Calu3 (cell line): ENCODE data around the gene NOCT. TPM values are rescaled to one million over a fixed set of nuclear protein-coding genes. Genes with fewer than 3 reads are reported as not detected.

ENCODE experiments used
- BruUV-seq: library from RNA; stranded (reverse); fragments of 400-500 nt; replicated peaks from 2 replicates; lab custom pipeline; 2021; lab: Mats Ljungman, UMichigan
- CTCF ChIA-PET: fragments of 300-600 bp; sonication (Branson Sonifier 250); formaldehyde crosslinking; loops from one replicate; lab custom pipeline; 2022; ENCODE audit warnings: antibody characterized with exemption; lab: Charles Lee
- DNase-seq: peaks from one replicate; pipeline ENCODE4 v3.0.0; 2022
- H3K27ac Mint-ChIP-seq: one replicate; pipeline ENCODE4 v1.8.0; 2022; ENCODE audit warnings: mixed read lengths; ENCODE audit not compliant: unreplicated experiment
- H3K27me3 Mint-ChIP-seq: one replicate; pipeline ENCODE4 v1.8.0; 2022; ENCODE audit warnings: mixed read lengths; ENCODE audit not compliant: unreplicated experiment
- H3K36me3 Mint-ChIP-seq: one replicate; pipeline ENCODE4 v1.8.0; 2022; ENCODE audit warnings: mild to moderate bottlenecking, moderate library complexity, mixed read lengths; ENCODE audit not compliant: insufficient read depth, unreplicated experiment
- H3K4me1 Mint-ChIP-seq: one replicate; pipeline ENCODE4 v1.8.0; 2022; ENCODE audit warnings: mild to moderate bottlenecking, low read depth, mixed read lengths; ENCODE audit not compliant: unreplicated experiment
- H3K4me3 Mint-ChIP-seq: one replicate; pipeline ENCODE4 v1.8.0; 2022; ENCODE audit warnings: mild to moderate bottlenecking, low read depth, moderate library complexity, mixed read lengths; ENCODE audit not compliant: unreplicated experiment
- H3K9me3 Mint-ChIP-seq: one replicate; pipeline ENCODE4 v1.8.0; 2022; ENCODE audit warnings: low read depth, mixed read lengths; ENCODE audit not compliant: unreplicated experiment
- CTCF ChIP-seq: fragments of 200-600 bp; IDR thresholded peaks from one replicate; pipeline ENCODE4 v1.8.0; 2022; ENCODE audit warnings: antibody characterized with exemption; ENCODE audit not compliant: unreplicated experiment
- intact Hi-C: fragments of 100-400 bp; cut with micrococcal nuclease; formaldehyde crosslinking; loops from one replicate; pipeline ENCODE4 v1.10.0; 2022; ENCODE audit not compliant: unreplicated experiment
- total RNA-seq: library from RNA; stranded (reverse); gene quantifications from 2 replicates; pipeline ENCODE4 v1.2.3, GENCODE V29; 2022

NOCT gene
- total RNA-seq, 1 experiment from 2014 or later: 11.4 TPM

- H3K27ac Mint-ChIP-seq: no peak overlapping the region
- TF ChIP-seq CTCF: no peak
- CTCF ChIA-PET: no interaction called here
- H3K36me3 Mint-ChIP-seq: no peaks in the 10 kb centered on the region
- no peak overlapping the region for H3K4me3 Mint-ChIP-seq
- no peaks in the 10 kb centered on the region for H3K9me3 Mint-ChIP-seq
- H3K4me1 Mint-ChIP-seq: no peaks in the 10 kb centered on the region
- intact Hi-C loops: no loop called here
- DNase-seq: no peak
- no peaks in the 10 kb centered on the region for H3K27me3 Mint-ChIP-seq
- BruUV-seq: no TSS peak
Measured at GRCh38 chr4:139092271-139092670, 76.7 kb downstream of the NOCT start.

Other genes starting within 250 kb of the NOCT start
- 25.2 and 27.8 TPM in 2 replicates for gene ELF2, start 161.4 kb downstream of the NOCT start, total RNA-seq